ENCODE measurements around the gene CDH23. TPM values are rescaled to one million over a fixed set of nuclear protein-coding genes. Genes with fewer than 3 reads are reported as not detected.

The CDH23 gene
- total and polyA plus RNA-seq, 9 of the 15 experiments (the other 6 are each of a cell fraction or from before 2014, with no cell fraction given), result 0.18 to 1.2 (median 0.47) TPM

- peaks cover 9 to 18% of the 10 kb centered on the region in 2 experiments; a peak in 4 of 5 replicates for H3K27me3 ChIP-seq (ENCODE audit: control insufficient read depth in 2 of 2, insufficient read depth in 2 of 2, low read length in 2 of 2)
- no peaks in the 10 kb centered on the region for H3K9me3 ChIP-seq (replicated peaks; ENCODE audit: control insufficient read depth, insufficient read depth, low read depth, low read length)
- POLR2A ChIA-PET, result interaction anchor here (0.7 to 1.0 kb wide), 3 partner anchors 10 to 158 kb away, joined by 3 to 5 read pairs (median 4); no protein-coding TSS in a partner anchor
- no peak for ATAC-seq
- intact Hi-C loops (cut with micrococcal nuclease) (no loop called here), in situ Hi-C loops (cut with MboI) (loop anchor here (5.0 kb wide), 1 partner anchor 250 kb away; the partner anchor contains the start of gene SLC29A3)
- no peaks in the 10 kb centered on the region for H3K36me3 ChIP-seq (ENCODE audit: control insufficient read depth, insufficient read depth, low read length)
- WGBS (ENCODE audit: insufficient coverage, low coverage, missing lambda C conversion rate), result 7% methylated on average over 5 of the region's 5 CpGs
- BruUV-seq (replicated peaks), result no TSS peak
- no peak for TF ChIP-seq CBFA2T2 (conservative IDR thresholded peaks at IDR 0.05)
- TF ChIP-seq HMG20A (CRISPR knock-in tag; conservative IDR thresholded peaks at IDR 0.05), result no peak
- no peak for TF ChIP-seq PHB (CRISPR knock-in tag; IDR thresholded peaks at IDR 0.05)
- no peak for TF ChIP-seq THRA (IDR thresholded peaks at IDR 0.05)
- TF ChIP-seq BCOR (IDR thresholded peaks at IDR 0.05), result peak; percentile 29; the same call in 1 of the 2 replicates
- no peak for TF ChIP-seq ELF4 (CRISPR knock-in tag; IDR thresholded peaks at IDR 0.05)
- TF ChIP-seq RBFOX2 (IDR thresholded peaks at IDR 0.05; ENCODE audit: low read depth, low read length), result no peak
- no peak for TF ChIP-seq ZC3H4 (CRISPR knock-in tag; IDR thresholded peaks at IDR 0.05; ENCODE audit: borderline replicate concordance)
- TF ChIP-seq RBM25 (IDR thresholded peaks at IDR 0.05; ENCODE audit: low read depth, low read length, severe bottlenecking), result peak; percentile 68
- TF ChIP-seq FOXA3 (CRISPR knock-in tag; conservative IDR thresholded peaks at IDR 0.05 in 1 of 2, IDR thresholded peaks at IDR 0.05 in 1 of 2), result no peak
- no peak for TF ChIP-seq RBM39 (optimal IDR thresholded peaks at IDR 0.05; ENCODE audit: low read depth, low read length)
- TF ChIP-seq, protein P1, sequence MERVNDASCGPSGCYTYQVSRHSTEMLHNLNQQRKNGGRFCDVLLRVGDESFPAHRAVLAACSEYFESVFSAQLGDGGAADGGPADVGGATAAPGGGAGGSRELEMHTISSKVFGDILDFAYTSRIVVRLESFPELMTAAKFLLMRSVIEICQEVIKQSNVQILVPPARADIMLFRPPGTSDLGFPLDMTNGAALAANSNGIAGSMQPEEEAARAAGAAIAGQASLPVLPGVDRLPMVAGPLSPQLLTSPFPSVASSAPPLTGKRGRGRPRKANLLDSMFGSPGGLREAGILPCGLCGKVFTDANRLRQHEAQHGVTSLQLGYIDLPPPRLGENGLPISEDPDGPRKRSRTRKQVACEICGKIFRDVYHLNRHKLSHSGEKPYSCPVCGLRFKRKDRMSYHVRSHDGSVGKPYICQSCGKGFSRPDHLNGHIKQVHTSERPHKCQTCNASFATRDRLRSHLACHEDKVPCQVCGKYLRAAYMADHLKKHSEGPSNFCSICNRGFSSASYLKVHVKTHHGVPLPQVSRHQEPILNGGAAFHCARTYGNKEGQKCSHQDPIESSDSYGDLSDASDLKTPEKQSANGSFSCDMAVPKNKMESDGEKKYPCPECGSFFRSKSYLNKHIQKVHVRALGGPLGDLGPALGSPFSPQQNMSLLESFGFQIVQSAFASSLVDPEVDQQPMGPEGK (CRISPR knock-in tag; IDR thresholded peaks at IDR 0.05; ENCODE audit: borderline replicate concordance), result no peak
- no peak for TF ChIP-seq MAZ (CRISPR knock-in tag; conservative IDR thresholded peaks at IDR 0.05 in 1 of 2, IDR thresholded peaks at IDR 0.05 in 1 of 2)
- no peak for TF ChIP-seq DNMT1 (IDR thresholded peaks at IDR 0.05)
- no peak for TF ChIP-seq EZH2 (IDR thresholded peaks at IDR 0.05; ENCODE audit: borderline replicate concordance, low read depth, low read length)
- no peak for TF ChIP-seq ETV1 (tag; conservative IDR thresholded peaks at IDR 0.05; ENCODE audit: low read depth)
- peak; percentile 47 for TF ChIP-seq CHD4 (IDR thresholded peaks at IDR 0.05; ENCODE audit: insufficient read depth, insufficient replicate concordance, low read depth, low read length, poor library complexity, severe bottlenecking)
- no peak for TF ChIP-seq PCBP1 (IDR thresholded peaks at IDR 0.05; ENCODE audit: low read depth, low read length, poor library complexity, severe bottlenecking)
- TF ChIP-seq MAFF (IDR thresholded peaks at IDR 0.05; ENCODE audit: low read length), result no peak
- H3K4me3 ChIP-seq, result no peak overlapping the region
- no peaks in the 10 kb centered on the region for H3K79me2 ChIP-seq (ENCODE audit: control insufficient read depth, insufficient read depth, low read length)
- no peak overlapping the region for H3K4me2 ChIP-seq (ENCODE audit: insufficient read depth, low read length)
- H4K20me1 ChIP-seq (replicated peaks; ENCODE audit: control insufficient read depth, insufficient read depth, low read length), result no peaks in the 10 kb centered on the region
- no peak overlapping the region for H3K27ac ChIP-seq (ENCODE audit: extremely low read depth, low read depth, low read length)
- DNase-seq (ENCODE audit: extremely low read depth in 1 of 4, low spot score in 3 of 4), result no peak
- peaks cover 0 to 8% of the 10 kb centered on the region in 2 experiments; a peak in 2 of 5 replicates for H3K4me1 ChIP-seq (replicated peaks in 1 of 2; ENCODE audit: control insufficient read depth in 2 of 2, insufficient read depth in 2 of 2, low read length in 2 of 2)
- H3K9ac ChIP-seq (ENCODE audit: insufficient read depth in 1 of 2, low read depth in 2 of 2, low read length in 2 of 2), result no peak overlapping the region
- H2AFZ ChIP-seq (ENCODE audit: low read depth, low read length), result no peak overlapping the region
- FAIRE-seq, result no peak
- CTCF ChIA-PET (ENCODE audit: low intra/inter-chr PET ratio), result no interaction called here
- H3K9me1 ChIP-seq (ENCODE audit: control insufficient read depth, insufficient read depth, low read length), result no peaks in the 10 kb centered on the region
Observed at GRCh38 chr10:71567006-71567405, 170.3 kb downstream of the CDH23 start.
